Activated CD8-positive, alpha-beta T cell treated with anti-CD3 and anti-CD28 coated beads for 36 hours (primary cell): ENCODE results near the gene CUTA. TPM values are rescaled to one million over a fixed set of nuclear protein-coding genes. Genes with fewer than 3 reads are reported as not detected.

ENCODE experiments used
- ATAC-seq: fragments of 200-7000 bp; cut with Tn5 transposase; one replicate; pipeline ENCODE4 v1.10.0; 2021; ENCODE audit warnings: mild to moderate bottlenecking, moderate library complexity
- CTCF ChIA-PET: fragments of 350-600 bp; sonication (Branson Sonifier 250); formaldehyde crosslinking; loops from one replicate; lab custom pipeline; 2021; ENCODE audit warnings: antibody characterized with exemption; lab: Charles Lee
- POLR2A ChIA-PET: fragments of 350-600 bp; sonication (Branson Sonifier 250); formaldehyde crosslinking; loops from one replicate; lab custom pipeline; 2021; ENCODE audit warnings: antibody characterized with exemption; lab: Charles Lee
- DNase-seq: peaks from one replicate; pipeline ENCODE4 v3.0.0-alpha.2; 2020
- H3K27ac Mint-ChIP-seq: one replicate; pipeline ENCODE4 v1.8.0; 2021; ENCODE audit warnings: mild to moderate bottlenecking, mixed read lengths
- H3K27me3 Mint-ChIP-seq: one replicate; pipeline ENCODE4 v1.8.0; 2021; ENCODE audit warnings: mixed read lengths
- H3K36me3 Mint-ChIP-seq: one replicate; pipeline ENCODE4 v1.8.0; 2021; ENCODE audit warnings: low read depth, mixed read lengths
- H3K4me1 Mint-ChIP-seq: one replicate; pipeline ENCODE4 v1.8.0; 2021; ENCODE audit warnings: low read depth, mixed read lengths
- H3K4me3 Mint-ChIP-seq: one replicate; pipeline ENCODE4 v1.8.0; 2021; ENCODE audit warnings: mild to moderate bottlenecking, moderate library complexity, mixed read lengths
- H3K9me3 Mint-ChIP-seq: one replicate; pipeline ENCODE4 v1.8.0; 2021; ENCODE audit warnings: mixed read lengths
- intact Hi-C: fragments of 100-400 bp; cut with micrococcal nuclease; formaldehyde crosslinking; loops from one replicate; pipeline ENCODE4 v1.10.0; 2022
- total RNA-seq, 2 experiments: library from RNA; stranded (reverse); gene quantifications; one replicate each; pipeline ENCODE4 v1.2.3, GENCODE V29; 2021
- TF ChIP-seq, protein P1 (sequence below): fragments of 200-600 bp; IDR thresholded peaks from one replicate; pipeline ENCODE4 v1.8.0; 2022; ENCODE audit warnings: antibody characterized with exemption, mild to moderate bottlenecking

Gene CUTA
- total RNA-seq, 2 experiments from 2014 or later = 155 to 160 TPM

DNA sequence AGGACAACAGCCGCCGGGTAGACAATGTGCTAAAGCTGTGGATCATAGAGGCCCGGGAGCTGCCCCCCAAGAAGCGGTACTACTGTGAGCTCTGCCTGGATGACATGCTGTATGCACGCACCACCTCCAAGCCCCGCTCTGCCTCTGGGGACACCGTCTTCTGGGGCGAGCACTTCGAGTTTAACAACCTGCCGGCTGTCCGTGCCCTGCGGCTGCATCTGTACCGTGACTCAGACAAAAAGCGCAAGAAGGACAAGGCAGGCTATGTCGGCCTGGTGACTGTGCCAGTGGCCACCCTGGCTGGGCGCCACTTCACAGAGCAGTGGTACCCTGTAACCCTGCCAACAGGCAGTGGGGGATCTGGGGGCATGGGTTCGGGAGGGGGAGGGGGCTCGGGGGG is 19.8 kb upstream of the CUTA start:
- H3K4me3 Mint-ChIP-seq = no peak overlapping the region
- peaks cover 18% of the 10 kb centered on the region for H3K4me1 Mint-ChIP-seq
- peaks cover 39% of the 10 kb centered on the region for H3K36me3 Mint-ChIP-seq
- H3K27ac Mint-ChIP-seq = no peak overlapping the region
- ChIA-PET POLR2A (interaction anchor here (1.5 kb wide), 1 partner anchor 9 kb away, joined by 3 read pairs; no protein-coding TSS in a partner anchor), CTCF (no interaction called here)
- intact Hi-C loops = no loop called here
- DNase-seq (no peak), ATAC-seq (no peak)
- H3K9me3 Mint-ChIP-seq = no peaks in the 10 kb centered on the region
- H3K27me3 Mint-ChIP-seq = no peaks in the 10 kb centered on the region
- TF ChIP-seq, protein P1, sequence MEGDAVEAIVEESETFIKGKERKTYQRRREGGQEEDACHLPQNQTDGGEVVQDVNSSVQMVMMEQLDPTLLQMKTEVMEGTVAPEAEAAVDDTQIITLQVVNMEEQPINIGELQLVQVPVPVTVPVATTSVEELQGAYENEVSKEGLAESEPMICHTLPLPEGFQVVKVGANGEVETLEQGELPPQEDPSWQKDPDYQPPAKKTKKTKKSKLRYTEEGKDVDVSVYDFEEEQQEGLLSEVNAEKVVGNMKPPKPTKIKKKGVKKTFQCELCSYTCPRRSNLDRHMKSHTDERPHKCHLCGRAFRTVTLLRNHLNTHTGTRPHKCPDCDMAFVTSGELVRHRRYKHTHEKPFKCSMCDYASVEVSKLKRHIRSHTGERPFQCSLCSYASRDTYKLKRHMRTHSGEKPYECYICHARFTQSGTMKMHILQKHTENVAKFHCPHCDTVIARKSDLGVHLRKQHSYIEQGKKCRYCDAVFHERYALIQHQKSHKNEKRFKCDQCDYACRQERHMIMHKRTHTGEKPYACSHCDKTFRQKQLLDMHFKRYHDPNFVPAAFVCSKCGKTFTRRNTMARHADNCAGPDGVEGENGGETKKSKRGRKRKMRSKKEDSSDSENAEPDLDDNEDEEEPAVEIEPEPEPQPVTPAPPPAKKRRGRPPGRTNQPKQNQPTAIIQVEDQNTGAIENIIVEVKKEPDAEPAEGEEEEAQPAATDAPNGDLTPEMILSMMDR = no peak

DNA sequence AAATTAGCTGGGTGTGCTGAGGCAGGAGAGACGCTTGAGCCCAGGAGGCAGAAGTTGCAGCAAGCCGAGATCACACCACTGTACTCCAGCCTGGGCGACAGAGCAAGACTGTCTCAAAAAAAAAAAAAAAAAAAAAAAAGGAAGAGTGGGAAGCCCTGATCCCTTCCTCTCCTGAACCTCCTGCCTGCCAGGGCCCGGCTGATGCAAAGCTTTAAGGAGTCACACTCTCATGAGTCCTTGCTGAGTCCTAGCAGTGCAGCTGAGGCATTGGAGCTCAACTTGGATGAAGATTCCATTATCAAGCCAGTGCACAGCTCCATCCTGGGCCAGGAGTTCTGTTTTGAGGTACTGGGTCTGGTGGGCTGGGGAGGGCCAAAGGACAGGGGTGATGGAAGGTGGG is 17.1 kb upstream of the CUTA start:
- no peaks in the 10 kb centered on the region for H3K27me3 Mint-ChIP-seq
- POLR2A ChIA-PET = no interaction called here
- CTCF ChIA-PET = interaction anchor here (1.3 kb wide), 1 partner anchor 20 kb away, joined by 4 read pairs; no protein-coding TSS in a partner anchor
- no peak overlapping the region for H3K4me3 Mint-ChIP-seq
- H3K36me3 Mint-ChIP-seq = peaks cover 38% of the 10 kb centered on the region
- peaks cover 42% of the 10 kb centered on the region for H3K4me1 Mint-ChIP-seq
- DNase-seq (no peak), ATAC-seq (no peak)
- no peak overlapping the region for H3K27ac Mint-ChIP-seq
- H3K9me3 Mint-ChIP-seq = no peaks in the 10 kb centered on the region
- TF ChIP-seq, protein P1 = no peak
- intact Hi-C loops = no loop called here

DNA sequence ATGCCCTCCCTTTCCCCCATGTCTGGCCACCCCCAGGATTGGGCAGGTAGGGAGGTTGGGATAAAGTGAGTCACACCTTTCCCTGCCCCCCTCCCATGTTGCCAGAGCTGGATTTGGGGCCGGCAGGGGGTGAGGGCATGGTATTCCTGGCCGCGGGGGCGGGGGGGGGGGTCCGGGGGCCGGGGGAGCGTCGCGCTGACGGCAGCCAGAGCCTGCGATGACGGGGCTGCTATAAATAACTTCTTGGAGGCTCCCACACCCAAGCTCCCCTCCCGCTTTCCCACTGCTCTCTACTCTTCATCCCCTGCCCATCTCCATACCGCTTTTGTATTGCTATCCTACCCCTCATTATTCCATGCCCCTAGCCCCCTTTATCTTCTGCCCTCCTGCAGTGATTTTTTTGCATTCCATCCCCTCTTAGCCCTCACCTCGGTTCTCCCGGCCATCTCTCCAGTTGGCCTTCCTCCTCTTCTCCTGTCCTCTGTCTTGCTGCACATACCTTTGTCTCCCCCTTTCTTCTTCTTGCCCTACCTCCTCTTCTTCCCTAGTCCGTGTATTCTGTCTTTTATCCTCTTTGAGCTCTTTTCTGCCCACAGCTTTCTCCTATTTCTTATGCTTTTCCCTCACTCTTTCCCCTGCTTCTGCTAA is 15.8 kb upstream of the CUTA start:
- Mint-ChIP-seq H3K4me3 (no peak overlapping the region), H3K36me3 (peaks cover 32% of the 10 kb centered on the region), H3K27ac (no peak overlapping the region), H3K9me3 (no peaks in the 10 kb centered on the region), H3K27me3 (no peaks in the 10 kb centered on the region), H3K4me1 (peaks cover 48% of the 10 kb centered on the region)
- TF ChIP-seq, protein P1 = no peak
- ChIA-PET POLR2A (interaction anchor here (1.3 kb wide), 1 partner anchor 8 kb away, joined by 3 read pairs; no protein-coding TSS in a partner anchor), CTCF (no interaction called here)
- no peak for DNase-seq
- no peak for ATAC-seq
- intact Hi-C loops = no loop called here

DNA sequence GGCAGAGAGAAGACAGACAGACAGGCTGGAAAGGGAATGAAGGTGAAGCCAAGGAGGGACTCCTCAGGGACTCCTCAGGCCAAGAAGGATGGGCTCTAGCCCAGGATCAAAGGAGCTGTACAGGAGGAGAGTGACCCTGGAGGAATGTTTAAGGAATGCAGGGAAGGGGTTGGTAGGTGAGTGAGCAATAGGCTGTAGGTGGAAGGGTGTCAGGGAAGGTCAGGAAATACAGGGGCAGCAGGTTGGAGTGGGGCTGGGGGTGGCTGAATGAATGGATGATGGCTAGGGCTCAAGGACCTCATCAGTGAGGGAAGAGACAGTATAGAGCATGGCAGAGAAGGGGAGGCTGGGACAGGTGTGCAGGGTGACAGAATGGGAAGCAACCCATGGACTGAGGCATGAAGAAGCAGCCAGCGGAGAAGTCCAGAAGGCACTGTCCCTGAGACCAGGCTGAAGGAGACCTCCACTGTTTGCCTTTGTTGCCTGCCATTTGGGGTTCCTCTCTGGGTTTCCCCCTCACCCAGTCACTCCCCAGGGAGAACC is 15.2 kb upstream of the CUTA start:
- DNase-seq (no peak), ATAC-seq (no peak)
- no peaks in the 10 kb centered on the region for H3K27me3 Mint-ChIP-seq
- H3K4me3 Mint-ChIP-seq = peak overlapping the region; percentile 88
- H3K4me1 Mint-ChIP-seq = peaks cover 54% of the 10 kb centered on the region
- TF ChIP-seq, protein P1 = no peak
- H3K27ac Mint-ChIP-seq = no peak overlapping the region
- ChIA-PET POLR2A (interaction anchor here (1.3 kb wide), 1 partner anchor 8 kb away, joined by 3 read pairs; no protein-coding TSS in a partner anchor), CTCF (no interaction called here)
- H3K36me3 Mint-ChIP-seq = peaks cover 30% of the 10 kb centered on the region
- no peaks in the 10 kb centered on the region for H3K9me3 Mint-ChIP-seq
- intact Hi-C loops = no loop called here

DNA sequence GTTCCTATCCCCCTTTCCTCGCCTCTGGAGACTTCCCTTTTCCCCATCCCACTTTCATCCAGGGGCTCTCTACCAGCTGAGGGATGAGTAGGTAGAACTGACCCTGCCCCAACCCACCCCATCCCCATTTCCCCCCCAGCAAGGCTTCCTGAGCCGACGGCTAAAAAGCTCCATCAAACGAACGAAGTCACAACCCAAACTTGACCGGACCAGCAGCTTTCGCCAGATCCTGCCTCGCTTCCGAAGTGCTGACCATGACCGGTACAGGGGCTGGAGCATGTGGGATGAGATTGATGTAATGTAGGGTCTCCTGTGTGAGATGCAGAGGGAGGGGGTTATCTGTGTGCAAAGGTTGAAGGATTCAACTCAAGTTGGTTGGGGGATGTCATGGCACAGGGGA is 14.6 kb upstream of the CUTA start:
- H3K4me3 Mint-ChIP-seq = peak overlapping the region; percentile 88
- peaks cover 54% of the 10 kb centered on the region for H3K4me1 Mint-ChIP-seq
- H3K27me3 Mint-ChIP-seq = no peaks in the 10 kb centered on the region
- intact Hi-C loops = no loop called here
- DNase-seq (no peak), ATAC-seq (no peak)
- ChIA-PET CTCF (interaction anchor here (1.1 kb wide), 1 partner anchor 18 kb away, joined by 3 read pairs; no protein-coding TSS in a partner anchor), POLR2A (no interaction called here)
- no peaks in the 10 kb centered on the region for H3K9me3 Mint-ChIP-seq
- TF ChIP-seq, protein P1 = no peak
- peaks cover 30% of the 10 kb centered on the region for H3K36me3 Mint-ChIP-seq
- H3K27ac Mint-ChIP-seq = peak overlapping the region; percentile 61
